ENCODE measurements around the gene GABARAP. TPM values are rescaled to one million over a fixed set of nuclear protein-coding genes. Genes with fewer than 3 reads are reported as not detected.
A peak's percentile ranks its signal among the peaks of the same experiment; 100 is the strongest.
"Not testable (repeated sequence)": the region's sequence is repeated elsewhere in the genome, so short reads cannot be mapped to it uniquely, and the experiment has no call there.

Gene GABARAP
- total and polyA plus RNA-seq, 5 experiments from 2014 or later, result 268 to 964 (median 799) TPM

DNA sequence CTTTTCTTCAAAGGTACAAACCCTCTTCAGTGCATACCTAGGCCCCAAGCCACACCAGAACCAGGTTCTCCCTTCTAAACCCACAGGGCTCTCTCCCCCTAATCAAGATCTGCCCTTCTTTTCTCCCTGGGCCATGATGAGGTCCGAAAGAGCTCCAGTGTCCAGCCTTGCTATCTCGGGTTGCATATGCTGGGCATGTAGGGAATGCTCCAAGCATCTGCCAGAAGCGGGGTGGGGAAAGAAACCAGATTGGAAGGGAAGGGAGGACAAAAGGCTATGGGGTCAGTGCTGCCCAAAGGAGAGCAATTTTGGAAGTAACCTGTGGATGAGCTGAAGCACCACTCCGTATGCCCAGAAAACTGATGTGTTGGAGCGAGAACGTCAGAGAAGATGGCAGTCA is 7.0 kb upstream of the GABARAP start:
- peak overlapping the region; percentile 51 to 96 (median 92) for H3K4me3 Mint-ChIP-seq
- peaks cover 0 to 36% (median 3%) of the 10 kb centered on the region in 3 donors for H3K36me3 Mint-ChIP-seq
- POLR2A ChIA-PET, result interaction anchor here (0.8 to 5.6 kb wide), 3 partner anchors 9 to 29 kb away, joined by 3 to 89 read pairs (median 4); partner anchors contain the start of genes ACADVL, DLG4, GABARAP and PHF23
- peak overlapping the region in 8 of 10 donors; percentile 4 to 89 (median 64) for H3K27ac Mint-ChIP-seq
- H3K9me3 Mint-ChIP-seq, result no peaks in the 10 kb centered on the region
- H3K4me1 Mint-ChIP-seq, result peaks cover 21 to 53% (median 50%) of the 10 kb centered on the region in 4 donors
- no peaks in the 10 kb centered on the region for H3K27me3 Mint-ChIP-seq
- DNase-seq (peak in 1 of 10 donors; percentile 11), ATAC-seq (no peak)

DNA sequence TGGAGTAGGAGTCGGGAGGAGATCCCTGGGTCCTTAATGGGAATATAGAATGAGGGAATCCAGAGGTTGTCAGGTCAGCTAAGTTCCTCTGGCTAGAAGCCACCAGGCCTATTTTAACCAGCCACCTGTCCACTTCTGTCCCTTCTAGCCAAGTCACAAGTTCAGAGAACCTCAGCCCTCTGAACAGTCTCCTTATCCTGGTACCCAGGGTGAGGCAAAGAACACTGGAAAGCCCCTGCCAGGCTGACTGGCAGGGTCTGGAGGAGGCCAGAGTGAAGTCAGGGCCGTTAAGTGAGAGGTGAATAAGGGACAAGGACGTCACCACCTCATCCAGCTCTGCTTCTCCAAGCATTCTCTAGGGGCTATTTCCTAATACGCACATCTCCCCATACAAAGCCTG is 6.5 kb upstream of the GABARAP start:
- peak overlapping the region in 7 of 10 donors; percentile 2 to 96 (median 91) for H3K4me3 Mint-ChIP-seq
- no peak for ATAC-seq
- POLR2A ChIA-PET, result interaction anchor here (5.6 kb wide), 1 partner anchor 9 kb away, joined by 89 read pairs; the partner anchor contains the start of genes GABARAP and PHF23
- no peaks in the 10 kb centered on the region for H3K27me3 Mint-ChIP-seq
- DNase-seq, result peak in 1 of 10 donors; percentile 2
- peaks cover 0 to 33% (median 3%) of the 10 kb centered on the region in 3 donors for H3K36me3 Mint-ChIP-seq
- H3K27ac Mint-ChIP-seq, result peak overlapping the region in 5 of 10 donors; percentile 29 to 89 (median 52)
- peaks cover 21 to 53% (median 46%) of the 10 kb centered on the region in 4 donors for H3K4me1 Mint-ChIP-seq
- H3K9me3 Mint-ChIP-seq, result no peaks in the 10 kb centered on the region

DNA sequence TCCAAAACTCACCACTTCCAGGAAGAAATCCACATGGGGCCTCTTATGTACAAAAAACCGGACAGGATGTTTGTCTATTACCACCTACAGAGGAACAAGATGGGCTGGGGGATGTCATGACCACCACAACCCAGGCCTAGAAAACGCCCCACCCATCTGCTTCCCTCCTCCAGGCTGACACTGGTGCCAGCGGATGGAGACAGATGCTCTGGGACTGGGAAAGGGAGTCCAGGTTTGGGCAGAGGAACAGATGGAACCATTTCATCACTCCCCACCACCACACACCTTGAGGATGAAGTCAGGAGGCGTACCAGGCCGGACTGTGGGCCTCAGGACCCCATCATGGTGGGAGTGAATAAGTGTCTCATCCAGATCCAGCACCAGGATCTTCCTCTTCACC is 4.5 kb upstream of the GABARAP start:
- Mint-ChIP-seq H3K27me3 (peaks cover 0 to 3% (median 0%) of the 10 kb centered on the region in 5 donors), H3K4me3 (peak overlapping the region in 1 of 10 donors; percentile 54), H3K9me3 (peaks cover 0 to 2% (median 0%) of the 10 kb centered on the region in 9 donors), H3K27ac (peak overlapping the region in 4 of 10 donors; percentile 32 to 73 (median 70)), H3K4me1 (peaks cover 24 to 56% (median 44%) of the 10 kb centered on the region in 4 donors), H3K36me3 (peaks cover 0 to 32% (median 4%) of the 10 kb centered on the region in 3 donors)
- POLR2A ChIA-PET, result interaction anchor here (0.6 to 5.6 kb wide), 4 partner anchors 7 to 374 kb away, joined by 3 to 89 read pairs (median 6); partner anchors contain the start of genes ACAP1, GABARAP and PHF23
- ATAC-seq (no peak), DNase-seq (no peak)

DNA sequence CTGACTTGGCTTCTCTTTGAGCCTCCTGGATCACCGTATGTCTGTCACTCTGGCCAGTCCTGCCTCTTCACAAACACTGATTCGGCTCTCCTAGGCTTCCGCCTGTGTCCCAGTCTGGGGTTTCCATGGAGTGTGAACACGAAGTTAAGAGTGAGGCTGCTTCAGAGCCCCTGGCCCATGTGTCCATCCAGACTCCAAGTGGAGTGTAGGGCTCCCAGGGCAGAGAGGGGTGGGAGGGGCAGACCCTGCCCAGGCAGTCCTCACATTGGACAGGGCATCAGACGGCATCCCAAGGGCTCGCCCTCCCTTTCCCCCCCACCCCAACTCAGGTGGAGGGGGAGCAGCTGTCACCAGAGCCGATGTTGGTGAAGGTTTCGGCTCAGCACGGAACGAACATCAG is 1.6 kb upstream of the GABARAP start:
- not testable (repeated sequence) for H3K27me3 Mint-ChIP-seq, ATAC-seq, H3K9me3 Mint-ChIP-seq, DNase-seq
- peak overlapping the region in 7 of 10 donors; percentile 48 to 100 (median 98) for H3K27ac Mint-ChIP-seq
- peak overlapping the region in 3 of 10 donors; percentile 25 to 83 (median 59) for H3K4me3 Mint-ChIP-seq
- POLR2A ChIA-PET, result interaction anchor here (1.5 to 18.2 kb wide), 4 partner anchors 9 to 50 kb away, joined by 3 to 371 read pairs (median 12); partner anchors contain the start of genes ACADVL and DLG4
- peaks cover 31 to 57% (median 46%) of the 10 kb centered on the region in 4 donors for H3K4me1 Mint-ChIP-seq
- H3K36me3 Mint-ChIP-seq, result peaks cover 0 to 46% (median 4%) of the 10 kb centered on the region in 3 donors

DNA sequence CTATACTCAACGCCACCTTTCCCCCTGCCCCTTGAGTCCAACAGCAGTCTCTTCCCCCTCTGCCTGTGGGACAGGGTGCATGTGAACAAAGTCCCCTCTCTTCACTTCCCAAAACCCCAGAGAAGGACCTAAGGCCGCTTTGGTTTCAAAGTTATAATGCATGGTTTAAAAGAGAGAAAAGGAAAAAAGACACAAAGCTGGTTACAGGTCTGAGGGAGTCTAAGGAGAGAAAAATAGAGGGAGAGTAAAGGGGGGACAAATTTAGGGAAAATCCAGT is 1.1 kb upstream of the GABARAP start:
- H3K27me3 Mint-ChIP-seq, result peaks cover 0 to 3% (median 0%) of the 10 kb centered on the region in 5 donors
- no peak for ATAC-seq
- peak overlapping the region; percentile 88 to 100 (median 96) for H3K27ac Mint-ChIP-seq
- H3K4me1 Mint-ChIP-seq, result peaks cover 28 to 53% (median 41%) of the 10 kb centered on the region in 4 donors
- peak overlapping the region; percentile 79 to 98 (median 88) for H3K4me3 Mint-ChIP-seq
- POLR2A ChIA-PET, result interaction anchor here (1.3 to 18.2 kb wide), 8 partner anchors 6 to 208 kb away, joined by 3 to 371 read pairs (median 8); partner anchors contain the start of genes ACADVL, CTDNEP1, DLG4 and ELP5
- peaks cover 0 to 2% (median 0%) of the 10 kb centered on the region in 9 donors for H3K9me3 Mint-ChIP-seq
- peaks cover 0 to 46% (median 4%) of the 10 kb centered on the region in 3 donors for H3K36me3 Mint-ChIP-seq
- DNase-seq, result no peak

DNA sequence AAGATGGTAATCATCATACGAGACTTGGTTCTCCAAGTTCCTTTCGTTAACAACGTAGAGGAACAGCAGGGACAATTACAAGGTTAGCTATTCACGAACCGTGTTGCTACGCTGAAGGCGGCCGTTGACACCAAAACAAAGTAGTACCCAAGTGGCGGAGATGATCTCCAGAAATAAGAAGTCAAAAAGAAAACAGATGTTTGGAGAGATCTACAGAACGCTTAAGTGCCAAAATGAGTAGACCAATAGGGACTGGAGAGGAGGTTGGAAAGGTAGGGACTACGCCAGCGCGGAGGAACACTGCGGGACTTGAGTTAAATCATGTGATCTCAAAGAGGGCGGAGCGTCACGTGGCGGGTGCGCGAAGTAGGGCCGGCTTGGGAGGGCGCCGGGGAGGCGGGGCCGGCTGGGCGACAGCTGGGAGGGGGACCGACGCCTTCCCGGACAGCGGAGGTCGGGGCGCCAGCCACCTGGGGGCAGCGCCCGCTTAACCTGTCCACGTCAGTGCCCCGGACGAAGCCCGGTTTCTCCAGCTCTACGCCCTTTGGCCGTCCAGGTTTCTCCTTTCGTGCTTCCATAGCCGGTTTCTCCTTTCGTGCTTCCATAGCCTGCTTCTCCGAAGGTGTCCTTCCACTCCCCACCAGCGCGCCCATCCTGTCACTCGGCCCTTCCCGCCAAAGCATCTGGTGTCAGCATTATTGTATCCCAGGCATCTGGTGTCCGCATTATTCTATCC is 636 bp upstream of the GABARAP start:
- H3K4me1 Mint-ChIP-seq, result peaks cover 28 to 51% (median 41%) of the 10 kb centered on the region in 4 donors
- H3K4me3 Mint-ChIP-seq, result peak overlapping the region; percentile 83 to 100 (median 97)
- H3K27me3 Mint-ChIP-seq, result peaks cover 0 to 3% (median 0%) of the 10 kb centered on the region in 5 donors
- DNase-seq (peak; percentile 89 to 99 (median 92)), ATAC-seq (peak; percentile 37 to 51)
- H3K36me3 Mint-ChIP-seq, result peaks cover 0 to 46% (median 4%) of the 10 kb centered on the region in 3 donors
- H3K9me3 Mint-ChIP-seq, result peaks cover 0 to 2% (median 0%) of the 10 kb centered on the region in 9 donors
- POLR2A ChIA-PET, result interaction anchor here (0.6 to 18.2 kb wide), 17 partner anchors 7 to 925 kb away, joined by 3 to 371 read pairs (median 4); partner anchors contain the start of genes ACADVL, ACAP1, CTDNEP1 and DLG4
- peak overlapping the region; percentile 97 to 100 (median 99) for H3K27ac Mint-ChIP-seq

DNA sequence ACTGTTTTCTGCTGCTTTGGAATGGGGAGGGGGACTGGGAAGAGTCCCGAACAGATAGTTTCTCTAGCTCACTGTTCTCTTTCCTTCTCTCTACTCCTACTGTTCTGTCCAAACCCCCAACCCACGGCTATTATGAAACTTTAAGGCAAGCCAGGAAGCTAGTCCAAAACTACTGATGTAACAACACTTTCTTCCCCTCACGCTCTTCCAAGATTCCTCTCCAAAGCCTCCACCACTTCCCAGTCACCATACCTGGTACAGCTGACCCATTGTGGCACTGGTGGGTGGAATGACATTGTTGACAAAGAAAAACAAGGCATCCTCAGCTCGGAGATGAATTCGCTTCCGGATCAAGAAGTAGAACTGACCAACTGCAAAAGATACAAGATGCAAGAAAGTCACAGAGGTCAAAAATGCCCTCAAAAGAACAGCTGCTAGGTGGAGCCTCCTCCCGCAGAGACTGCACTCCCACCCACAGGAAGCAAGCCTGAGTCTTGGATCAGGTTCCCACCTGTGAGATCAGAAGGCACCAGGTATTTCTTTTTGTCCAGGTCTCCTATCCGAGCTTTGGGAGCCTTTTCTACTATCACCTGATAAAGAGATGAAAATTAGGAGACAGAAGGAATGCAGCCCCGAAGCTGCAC is 1.0 kb downstream of the GABARAP start:
- H3K4me3 Mint-ChIP-seq, result peak overlapping the region; percentile 83 to 100 (median 97)
- POLR2A ChIA-PET, result interaction anchor here (0.6 to 18.2 kb wide), 10 partner anchors 8 to 446 kb away, joined by 3 to 371 read pairs (median 4); partner anchors contain the start of genes ACADVL, ACAP1, CTDNEP1 and DLG4
- H3K27me3 Mint-ChIP-seq, result peaks cover 0 to 3% (median 0%) of the 10 kb centered on the region in 5 donors
- peaks cover 0 to 2% (median 0%) of the 10 kb centered on the region in 9 donors for H3K9me3 Mint-ChIP-seq
- no peak for ATAC-seq
- H3K27ac Mint-ChIP-seq, result peak overlapping the region; percentile 97 to 100 (median 99)
- peaks cover 0 to 48% (median 2%) of the 10 kb centered on the region in 3 donors for H3K36me3 Mint-ChIP-seq
- DNase-seq, result no peak
- peaks cover 35 to 60% (median 44%) of the 10 kb centered on the region in 4 donors for H3K4me1 Mint-ChIP-seq

DNA sequence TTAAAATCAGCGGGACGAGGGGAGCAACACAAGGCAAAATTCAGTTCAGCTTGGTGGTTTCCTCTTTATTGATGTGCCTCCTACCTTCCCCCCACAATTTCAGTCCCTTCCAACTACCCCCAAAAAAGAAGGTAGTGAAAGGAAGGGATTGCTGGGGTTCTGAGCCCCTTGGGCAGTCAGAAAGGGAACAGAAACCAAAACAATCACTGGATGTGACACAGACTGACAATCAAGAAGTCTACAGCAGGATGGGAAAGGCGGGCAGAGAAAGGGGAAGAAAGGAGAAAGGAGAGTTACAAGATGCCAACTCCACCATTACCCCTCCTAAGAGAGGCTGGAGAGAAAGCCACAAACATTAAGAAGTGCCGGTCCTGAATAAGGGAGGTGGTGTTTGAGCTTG is 1.9 kb downstream of the GABARAP start:
- POLR2A ChIA-PET, result interaction anchor here (1.1 to 18.2 kb wide), 7 partner anchors 9 to 447 kb away, joined by 3 to 371 read pairs (median 4); partner anchors contain the start of genes ACADVL, CLDN7, CTDNEP1 and DLG4
- peaks cover 40 to 65% (median 52%) of the 10 kb centered on the region in 4 donors for H3K4me1 Mint-ChIP-seq
- peak overlapping the region; percentile 83 to 100 (median 96) for H3K4me3 Mint-ChIP-seq
- peak overlapping the region; percentile 81 to 100 (median 99) for H3K27ac Mint-ChIP-seq
- peaks cover 0 to 2% (median 0%) of the 10 kb centered on the region in 9 donors for H3K9me3 Mint-ChIP-seq
- peaks cover 0 to 45% (median 2%) of the 10 kb centered on the region in 3 donors for H3K36me3 Mint-ChIP-seq
- DNase-seq (no peak), ATAC-seq (no peak)
- peaks cover 0 to 3% (median 0%) of the 10 kb centered on the region in 5 donors for H3K27me3 Mint-ChIP-seq

DNA sequence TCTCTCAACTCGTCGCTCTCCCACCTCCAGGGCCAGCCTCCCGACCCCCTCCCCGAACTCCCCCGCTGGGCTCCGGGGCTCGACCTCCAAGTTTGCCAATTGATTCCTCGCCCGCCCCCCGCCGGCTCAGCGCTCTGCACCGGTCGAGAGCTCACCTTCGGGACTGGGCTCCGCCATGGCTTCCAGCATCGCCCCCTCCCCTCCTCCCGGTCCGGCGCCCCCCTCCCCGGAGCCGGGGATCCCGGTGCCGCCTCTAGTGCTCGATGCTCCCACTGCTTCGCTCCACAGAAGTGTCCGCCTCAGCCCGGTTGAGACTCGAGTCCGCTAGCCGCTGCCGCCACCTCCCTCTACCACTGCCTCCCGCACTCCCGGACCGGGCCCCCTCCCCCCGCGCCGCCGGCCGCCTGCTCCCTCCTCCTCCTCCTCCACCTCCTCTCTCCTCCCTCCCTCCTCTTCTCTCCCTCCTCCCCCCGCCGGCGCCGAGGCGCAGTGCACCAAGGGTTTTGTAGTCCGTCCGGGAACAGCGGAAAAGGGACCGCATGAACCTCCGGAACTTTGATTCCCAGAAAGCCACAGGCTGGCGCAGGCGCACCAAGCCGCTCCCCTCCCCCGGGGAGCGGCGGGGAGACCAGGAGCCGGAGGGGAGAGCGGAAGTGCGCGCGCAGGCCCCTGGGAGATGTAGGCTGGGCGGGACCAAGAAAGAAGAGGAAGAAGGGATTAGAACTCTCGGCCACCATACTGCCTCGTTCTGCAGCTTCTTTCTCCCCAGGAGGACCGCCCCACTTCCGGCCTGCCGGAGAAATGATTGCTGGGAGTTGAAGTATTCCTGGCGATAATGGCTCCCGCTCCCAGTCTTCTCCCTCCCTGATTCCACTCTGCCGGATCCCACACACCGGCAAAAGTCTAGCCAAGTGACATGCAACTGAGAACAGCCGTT is 2.9 kb downstream of the GABARAP start, which contains the start of gene PHF23:
PHF23 (minus strand) TSS at position 367 of the 937 bp plus-strand sequence; CDS start at position 189, 178 bp downstream.
- peaks cover 46 to 75% (median 63%) of the 10 kb centered on the region in 4 donors for H3K4me1 Mint-ChIP-seq
- peak within 1 kb of the TSS; percentile 81 to 100 (median 98) for H3K27ac Mint-ChIP-seq
- H3K9me3 Mint-ChIP-seq, result peaks cover 0 to 2% (median 0%) of the 10 kb centered on the region in 9 donors
- peaks cover 0 to 4% (median 0%) of the 10 kb centered on the region in 5 donors for H3K27me3 Mint-ChIP-seq
- DNase-seq, result peak; percentile 92 to 98 (median 96)
- peak; percentile 51 to 67 for ATAC-seq
- POLR2A ChIA-PET, result interaction anchor here (0.6 to 18.2 kb wide), 23 partner anchors 10 to 1753 kb away, joined by 3 to 371 read pairs (median 4); partner anchors contain the start of genes ACADVL, ACAP1, CLDN7 and CTDNEP1
- peak within 1 kb of the TSS; percentile 83 to 100 (median 96) for H3K4me3 Mint-ChIP-seq
- H3K36me3 Mint-ChIP-seq, result peaks cover 0 to 45% (median 2%) of the 10 kb centered on the region in 3 donors

DNA sequence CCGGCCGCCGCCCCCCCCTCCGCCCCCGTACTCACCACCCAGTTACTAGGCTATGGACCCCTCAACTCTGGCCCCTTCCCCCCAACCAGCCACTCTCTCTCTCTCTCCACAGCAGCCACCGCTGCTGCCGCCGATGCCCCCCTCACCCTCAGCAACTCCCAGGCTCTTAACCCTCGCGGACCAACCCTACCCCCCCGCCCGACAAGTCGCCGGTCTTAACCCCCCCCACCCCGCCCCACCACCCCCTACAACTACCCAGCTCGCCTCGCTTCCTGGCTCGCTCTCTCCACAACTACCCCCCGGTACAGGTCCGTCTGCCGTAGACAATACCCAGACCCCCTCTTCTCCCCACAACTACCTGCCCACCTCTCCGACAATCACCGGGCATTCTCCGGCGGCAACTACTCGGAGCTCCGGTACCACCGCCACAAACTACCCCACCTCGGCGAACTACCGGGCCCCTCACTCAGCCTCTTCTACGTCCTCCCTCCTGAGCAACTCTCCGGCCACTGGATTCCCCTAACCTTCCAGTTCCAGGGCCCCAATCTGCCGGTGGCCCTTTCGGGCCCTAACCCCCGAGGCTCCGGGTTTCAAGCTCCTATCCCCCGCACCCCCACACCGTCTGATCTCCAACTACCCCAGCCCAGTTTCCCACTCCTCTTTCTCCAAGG is 3.7 kb downstream of the GABARAP start:
- peak overlapping the region; percentile 78 to 100 (median 98) for H3K27ac Mint-ChIP-seq
- peaks cover 49 to 81% (median 67%) of the 10 kb centered on the region in 4 donors for H3K4me1 Mint-ChIP-seq
- POLR2A ChIA-PET, result interaction anchor here (0.5 to 18.2 kb wide), 24 partner anchors 11 to 1752 kb away, joined by 3 to 371 read pairs (median 5); partner anchors contain the start of genes ACADVL, ACAP1, CTDNEP1 and DERL2
- H3K4me3 Mint-ChIP-seq, result peak overlapping the region; percentile 83 to 100 (median 96)
- peaks cover 0 to 43% (median 2%) of the 10 kb centered on the region in 3 donors for H3K36me3 Mint-ChIP-seq
- H3K27me3 Mint-ChIP-seq, result peaks cover 0 to 4% (median 0%) of the 10 kb centered on the region in 5 donors
- H3K9me3 Mint-ChIP-seq, result peaks cover 0 to 2% (median 0%) of the 10 kb centered on the region in 9 donors
- DNase-seq, result peak in 5 of 10 donors; percentile 18 to 48 (median 32)
- ATAC-seq, result peak in 1 of 2 donors; percentile 0
